Measurements from ENCODE around the gene ARPC2. TPM values are rescaled to one million over a fixed set of nuclear protein-coding genes. Genes with fewer than 3 reads are reported as not detected.
A peak's percentile ranks its signal among the peaks of the same experiment; 100 is the strongest.

Gene ARPC2
- total and polyA plus RNA-seq, 2 of the 13 experiments (the other 11 are each of a cell fraction or from before 2014, with no cell fraction given) = 168 to 303 TPM

DNA sequence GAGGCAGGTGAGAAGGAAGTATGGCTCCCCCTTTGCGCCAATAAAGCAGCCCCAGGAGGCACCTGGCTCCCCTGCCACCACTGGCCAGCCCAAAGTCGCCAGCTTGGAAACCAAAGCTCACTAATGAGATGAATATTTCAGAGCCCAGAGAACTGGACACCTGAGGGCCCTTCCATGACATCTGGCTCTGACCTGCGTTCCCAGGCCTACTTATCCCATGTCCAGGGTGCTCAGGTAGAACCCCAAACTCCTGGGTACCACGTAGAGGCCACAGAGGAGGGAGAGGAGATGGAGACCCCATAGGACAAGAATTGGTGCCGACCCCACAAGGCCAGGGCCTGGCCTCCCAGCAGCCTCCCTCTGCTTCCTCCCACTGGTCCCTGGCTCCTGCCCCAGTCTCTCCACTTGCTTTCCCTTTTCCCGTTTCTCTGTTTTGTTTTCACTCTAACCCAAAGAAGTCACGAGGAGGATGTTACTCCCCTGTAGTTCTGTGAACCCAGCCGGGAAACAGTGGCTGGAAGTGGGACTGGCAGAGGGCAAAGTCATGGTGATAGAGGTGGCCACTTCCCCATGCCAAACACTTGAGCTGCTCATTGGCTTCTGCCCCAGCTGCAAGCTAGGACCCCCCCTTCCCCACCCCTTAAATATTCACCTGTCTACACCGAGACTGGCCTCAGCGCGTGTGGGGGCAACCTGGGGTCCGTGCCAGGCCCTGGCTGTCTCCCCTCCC lies 74.5 kb downstream of the ARPC2 start (continued):
- TF ChIP-seq TBX3 (IDR thresholded peaks at IDR 0.05; ENCODE audit: borderline replicate concordance) = no peak
- TF ChIP-seq, protein P1, sequence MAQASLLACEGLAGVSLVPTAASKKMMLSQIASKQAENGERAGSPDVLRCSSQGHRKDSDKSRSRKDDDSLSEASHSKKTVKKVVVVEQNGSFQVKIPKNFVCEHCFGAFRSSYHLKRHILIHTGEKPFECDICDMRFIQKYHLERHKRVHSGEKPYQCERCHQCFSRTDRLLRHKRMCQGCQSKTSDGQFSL (CRISPR knock-in tag; IDR thresholded peaks at IDR 0.05) = no peak
- TF ChIP-seq TRIM24 (CRISPR knock-in tag; IDR thresholded peaks at IDR 0.05) = no peak
- TF ChIP-seq ZSCAN21 (CRISPR knock-in tag; IDR thresholded peaks at IDR 0.05; ENCODE audit: borderline replicate concordance) = no peak
- no peak for TF ChIP-seq CENPT (CRISPR knock-in tag; IDR thresholded peaks at IDR 0.05; ENCODE audit: low read depth)
- TF ChIP-seq HES4 (CRISPR knock-in tag; IDR thresholded peaks at IDR 0.05; ENCODE audit: borderline replicate concordance) = no peak
- no peak for TF ChIP-seq SOX5 (CRISPR knock-in tag; IDR thresholded peaks at IDR 0.05; ENCODE audit: borderline replicate concordance)
- no peak for TF ChIP-seq THRA (CRISPR knock-in tag; IDR thresholded peaks at IDR 0.05; ENCODE audit: borderline replicate concordance)
- TF ChIP-seq ATF7-NPFF (CRISPR knock-in tag; IDR thresholded peaks at IDR 0.05; ENCODE audit: low read depth) = 0 out of 2 replicates have a peak, but pooled peaks have one; percentile 9
- TF ChIP-seq ZNF609 (CRISPR knock-in tag; IDR thresholded peaks at IDR 0.05; ENCODE audit: borderline replicate concordance) = no peak
- TF ChIP-seq ZNF724P (CRISPR knock-in tag; IDR thresholded peaks at IDR 0.05; ENCODE audit: borderline replicate concordance) = peak; percentile 24; the same call in 1 of the 2 replicates
- no peak for TF ChIP-seq TFDP2 (CRISPR knock-in tag; IDR thresholded peaks at IDR 0.05)
- TF ChIP-seq, protein P2, sequence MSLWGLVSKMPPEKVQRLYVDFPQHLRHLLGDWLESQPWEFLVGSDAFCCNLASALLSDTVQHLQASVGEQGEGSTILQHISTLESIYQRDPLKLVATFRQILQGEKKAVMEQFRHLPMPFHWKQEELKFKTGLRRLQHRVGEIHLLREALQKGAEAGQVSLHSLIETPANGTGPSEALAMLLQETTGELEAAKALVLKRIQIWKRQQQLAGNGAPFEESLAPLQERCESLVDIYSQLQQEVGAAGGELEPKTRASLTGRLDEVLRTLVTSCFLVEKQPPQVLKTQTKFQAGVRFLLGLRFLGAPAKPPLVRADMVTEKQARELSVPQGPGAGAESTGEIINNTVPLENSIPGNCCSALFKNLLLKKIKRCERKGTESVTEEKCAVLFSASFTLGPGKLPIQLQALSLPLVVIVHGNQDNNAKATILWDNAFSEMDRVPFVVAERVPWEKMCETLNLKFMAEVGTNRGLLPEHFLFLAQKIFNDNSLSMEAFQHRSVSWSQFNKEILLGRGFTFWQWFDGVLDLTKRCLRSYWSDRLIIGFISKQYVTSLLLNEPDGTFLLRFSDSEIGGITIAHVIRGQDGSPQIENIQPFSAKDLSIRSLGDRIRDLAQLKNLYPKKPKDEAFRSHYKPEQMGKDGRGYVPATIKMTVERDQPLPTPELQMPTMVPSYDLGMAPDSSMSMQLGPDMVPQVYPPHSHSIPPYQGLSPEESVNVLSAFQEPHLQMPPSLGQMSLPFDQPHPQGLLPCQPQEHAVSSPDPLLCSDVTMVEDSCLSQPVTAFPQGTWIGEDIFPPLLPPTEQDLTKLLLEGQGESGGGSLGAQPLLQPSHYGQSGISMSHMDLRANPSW (CRISPR knock-in tag; IDR thresholded peaks at IDR 0.05; ENCODE audit: borderline replicate concordance) = no peak; the same call in 1 of the 2 replicates
